GM19328 (cell line): ENCODE measurements around the gene B4GALT5.

Experiments
- ATAC-seq: cut with Tn5 transposase; IDR thresholded peaks from one replicate; pipeline ENCODE4 v1.9.1; 2021; ENCODE audit warnings: mild to moderate bottlenecking, moderate library complexity; ENCODE audit not compliant: unreplicated experiment

Gene B4GALT5

DNA sequence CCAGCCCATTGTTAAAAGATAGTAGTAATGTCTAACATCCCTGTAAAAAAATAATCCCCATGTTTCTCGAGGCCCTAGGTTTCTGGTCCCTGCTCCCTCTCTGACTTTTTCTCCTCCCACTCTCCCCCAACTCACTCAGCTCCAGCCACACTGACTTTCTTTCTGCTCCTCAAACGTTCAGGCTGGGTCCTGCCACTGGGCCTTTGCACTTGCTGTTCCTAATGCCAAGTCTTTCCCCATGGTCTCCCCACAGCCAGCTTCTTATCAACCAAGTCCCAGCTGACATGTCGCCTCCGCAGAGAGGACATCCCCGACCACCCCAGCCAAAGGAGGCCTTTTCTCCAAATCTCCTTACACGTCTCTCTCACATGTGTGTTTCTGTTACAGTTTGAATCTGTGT is 123.9 kb downstream of the B4GALT5 start:
- no peak for ATAC-seq

DNA sequence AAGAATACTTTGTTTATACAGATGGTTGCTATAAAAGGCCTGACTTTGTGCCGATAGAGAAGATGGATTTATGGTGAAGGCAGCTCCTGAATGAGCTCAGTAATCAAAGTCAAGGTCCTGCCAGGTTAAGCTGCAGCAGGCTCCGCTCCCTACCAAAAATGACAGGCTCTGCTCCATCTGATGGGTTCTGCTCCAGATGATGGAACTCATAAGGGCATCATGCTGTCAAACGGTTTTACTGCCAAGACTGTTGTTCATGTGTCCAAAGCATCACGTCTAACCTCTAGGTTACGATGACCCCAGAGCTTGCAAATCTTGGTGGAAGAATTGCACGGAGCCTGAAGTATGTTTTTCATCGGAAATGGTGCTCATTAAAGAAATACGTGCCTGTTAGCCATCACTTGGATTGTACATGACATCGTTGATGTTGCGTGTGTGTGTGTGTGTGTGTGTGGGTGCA is 126.5 kb downstream of the B4GALT5 start:
- ATAC-seq = no peak

GRCh38 chr20:49585585-49586245 is 128.0 kb downstream of the B4GALT5 start:
- ATAC-seq = no peak

DNA sequence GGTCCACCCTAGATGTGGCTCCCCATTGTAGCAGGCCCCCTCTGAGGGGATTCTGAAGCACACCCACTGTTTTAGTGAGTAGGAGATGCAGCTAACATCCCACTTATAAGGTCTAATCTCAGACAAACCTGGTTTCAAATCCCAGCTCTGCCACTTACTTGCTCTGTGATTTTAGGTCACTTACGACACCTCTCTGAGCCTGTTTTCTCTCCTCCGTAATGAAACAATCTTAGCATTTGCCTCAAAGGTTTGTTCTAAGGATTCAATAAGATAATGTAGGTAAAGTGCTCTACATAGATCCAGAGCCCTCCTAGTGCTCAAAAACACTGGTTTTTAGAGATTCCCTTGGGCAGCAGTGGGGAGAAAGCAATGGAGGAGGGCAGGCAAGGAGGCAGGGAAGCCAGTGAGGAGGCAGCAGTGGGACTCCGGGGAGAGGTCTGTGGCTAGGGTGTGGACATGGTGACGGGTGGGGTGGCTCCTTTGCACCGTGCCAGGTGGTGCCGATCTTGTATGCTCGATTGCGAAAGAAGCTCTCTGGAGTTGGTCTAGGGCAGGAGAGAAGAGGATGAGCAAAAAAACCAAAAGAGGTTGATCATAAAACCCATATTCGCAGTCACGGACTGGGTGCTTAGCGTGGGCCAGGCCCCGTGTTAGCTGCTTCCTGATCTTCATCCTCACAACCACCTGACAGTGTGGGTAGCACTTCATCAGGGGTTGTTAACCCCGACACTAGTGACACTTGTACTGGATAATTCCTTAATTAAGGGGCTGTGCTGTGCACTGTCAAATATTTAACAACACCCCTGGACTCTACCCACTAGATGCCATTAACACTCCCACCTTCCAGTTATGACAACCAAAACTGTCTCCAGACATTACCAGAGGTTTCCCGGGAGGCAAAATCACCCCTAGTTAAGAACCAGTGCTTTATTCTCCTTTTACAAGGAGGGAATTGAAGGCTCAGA is 129.0 kb downstream of the B4GALT5 start:
- ATAC-seq = no peak

DNA sequence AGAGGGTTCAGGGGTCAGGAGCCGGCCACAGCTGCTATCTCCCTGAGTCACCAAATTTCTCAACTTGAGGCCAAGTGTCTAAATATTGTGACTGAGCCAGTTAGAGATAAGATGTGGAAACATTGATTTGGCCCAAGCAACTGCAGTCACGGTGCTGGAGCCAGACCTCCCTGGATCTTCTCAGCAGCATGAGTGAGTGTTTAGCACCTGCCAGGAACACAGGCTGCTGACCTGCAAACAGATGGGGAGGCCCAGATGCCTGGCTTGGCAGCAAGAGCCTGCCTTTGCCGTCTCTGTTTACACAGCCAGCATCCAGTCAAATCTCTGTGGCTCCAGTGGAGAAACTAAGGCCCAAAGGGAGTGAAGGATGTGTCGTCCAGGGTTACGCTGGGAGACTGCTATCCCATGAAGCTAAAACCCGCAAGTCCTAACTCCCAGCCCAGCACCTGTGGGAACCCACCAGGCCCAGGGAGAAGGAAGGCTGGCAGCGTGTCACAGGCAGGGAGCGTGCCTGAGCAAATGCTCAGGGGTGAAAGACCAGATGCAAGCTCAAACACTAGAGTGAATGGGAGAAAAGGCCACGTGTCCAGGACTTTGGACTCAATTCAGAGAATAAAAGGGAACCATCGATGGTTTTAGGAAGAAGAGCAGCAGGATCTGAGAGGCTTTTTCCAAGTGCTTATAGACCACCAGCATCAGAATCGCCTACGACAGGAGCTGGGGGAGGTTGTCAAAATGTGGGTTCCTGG is 129.8 kb downstream of the B4GALT5 start:
- ATAC-seq = no peak

GRCh38 chr20:49583343-49583668 is 130.4 kb downstream of the B4GALT5 start:
- no peak for ATAC-seq
